GM21447 (cell line): ENCODE measurements around the gene SFT2D1.
"Not testable (repeated sequence)": the region's sequence is repeated elsewhere in the genome, so short reads cannot be mapped to it uniquely, and the experiment has no call there.

Experiments used
- ATAC-seq: cut with Tn5 transposase; IDR thresholded peaks from one replicate; pipeline ENCODE4 v1.9.1; 2021; ENCODE audit not compliant: unreplicated experiment

SFT2D1 gene

DNA sequence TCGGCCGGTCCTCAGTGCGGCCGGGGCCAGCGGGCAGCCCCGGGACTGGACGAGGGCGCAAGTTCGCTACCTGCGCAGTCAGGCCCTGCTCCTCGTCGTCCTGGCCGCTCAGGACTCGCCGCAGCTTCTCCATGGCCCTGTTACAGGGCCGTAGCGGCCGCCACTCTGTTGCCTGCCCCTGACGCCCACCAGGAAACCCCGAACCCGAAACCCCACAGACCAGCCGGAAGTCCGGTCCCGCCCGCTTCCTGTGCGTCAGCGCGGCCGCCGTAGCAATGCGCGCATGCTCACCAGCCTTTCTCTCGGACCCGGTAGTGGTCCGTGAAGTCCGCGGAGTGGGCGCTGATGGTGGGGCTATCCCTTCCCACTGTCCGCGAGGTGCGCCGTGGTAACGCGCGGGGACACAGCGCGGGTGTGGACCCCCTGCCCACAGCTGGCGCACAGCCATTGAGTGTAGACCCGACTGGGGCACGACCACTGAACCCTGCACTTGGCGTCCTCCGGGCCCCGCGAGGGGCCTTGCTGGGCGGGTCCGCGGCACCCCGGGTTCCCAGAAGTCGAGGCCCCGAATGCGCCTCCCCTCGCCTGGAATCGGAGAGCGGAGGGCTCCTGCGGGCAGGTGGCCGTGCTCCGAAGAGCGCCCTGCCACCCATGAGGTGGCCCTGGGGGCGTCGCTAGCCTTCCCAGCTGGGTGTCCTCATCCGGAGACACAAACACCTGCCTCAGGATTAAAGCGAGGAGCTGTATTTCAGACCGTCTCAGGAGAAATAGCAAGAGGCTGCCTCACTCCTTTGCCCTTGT, at the start of gene SFT2D1:
SFT2D1 (minus strand) TSS at position 197 of the 801 bp plus-strand sequence; CDS start at position 133, 64 bp downstream.
- peak; percentile 90 for ATAC-seq

DNA sequence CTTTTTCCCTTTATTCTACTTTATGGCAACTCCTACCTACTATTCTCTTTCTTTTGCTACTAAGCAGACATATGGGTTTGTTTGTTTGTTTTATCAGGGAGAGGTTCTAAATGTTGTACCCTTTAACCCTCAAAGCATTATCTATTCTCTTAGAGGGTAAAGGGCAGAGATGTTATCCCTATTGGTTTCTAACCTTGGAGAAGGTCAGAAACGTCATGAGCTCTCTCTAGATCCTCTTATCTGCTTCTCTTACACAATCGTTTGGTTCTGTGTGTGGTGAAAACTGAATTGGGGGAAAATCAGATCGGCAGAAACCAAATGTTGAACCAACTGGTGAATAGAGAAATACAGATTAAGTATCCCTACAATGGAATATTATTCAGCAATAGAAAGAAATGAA, 46.8 kb upstream of the SFT2D1 start:
- ATAC-seq = no peak

- no peak for ATAC-seq
These were observed 46.1 kb upstream of the SFT2D1 start for GRCh38 chr6:166388290-166389004.

GRCh38 chr6:166387642-166388289, 45.4 kb upstream of the SFT2D1 start:
- no peak for ATAC-seq

- ATAC-seq = not testable (repeated sequence)
These were observed 44.8 kb upstream of the SFT2D1 start for GRCh38 chr6:166387098-166387497.

GRCh38 chr6:166386111-166386510, 43.8 kb upstream of the SFT2D1 start:
- ATAC-seq = no peak

- ATAC-seq = peak; percentile 1
These were observed 41.5 kb upstream of the SFT2D1 start for GRCh38 chr6:166383802-166384363.

GRCh38 chr6:166382933-166383801, 40.8 kb upstream of the SFT2D1 start, which contains the start of gene MPC1:
Gene MPC1 (minus strand): TSS chr6:166382940. CDS start chr6:166382876, 64 bp downstream.
- peak; percentile 79 for ATAC-seq

GRCh38 chr6:166382500-166382932, 40.2 kb upstream of the SFT2D1 start:
- ATAC-seq = no peak

GRCh38 chr6:166381733-166382499, 39.6 kb upstream of the SFT2D1 start:
- peak; percentile 59 for ATAC-seq

DNA sequence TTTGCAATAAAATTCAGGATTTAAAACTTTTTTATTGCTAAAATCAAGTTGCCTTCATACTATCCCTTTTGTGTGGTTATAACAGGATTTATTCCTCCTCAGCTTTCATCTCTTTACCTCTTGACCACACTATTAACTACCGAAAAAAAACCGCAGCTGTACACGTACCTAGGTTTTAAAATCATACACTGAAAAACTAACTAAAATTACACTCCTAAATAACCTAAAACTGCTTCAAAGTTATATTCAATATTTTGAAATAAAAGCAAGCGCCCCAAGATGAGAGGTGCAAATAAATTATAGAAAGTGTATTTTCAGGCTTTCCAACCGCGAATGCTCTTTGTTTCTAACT, 39.0 kb upstream of the SFT2D1 start:
- no peak for ATAC-seq

DNA sequence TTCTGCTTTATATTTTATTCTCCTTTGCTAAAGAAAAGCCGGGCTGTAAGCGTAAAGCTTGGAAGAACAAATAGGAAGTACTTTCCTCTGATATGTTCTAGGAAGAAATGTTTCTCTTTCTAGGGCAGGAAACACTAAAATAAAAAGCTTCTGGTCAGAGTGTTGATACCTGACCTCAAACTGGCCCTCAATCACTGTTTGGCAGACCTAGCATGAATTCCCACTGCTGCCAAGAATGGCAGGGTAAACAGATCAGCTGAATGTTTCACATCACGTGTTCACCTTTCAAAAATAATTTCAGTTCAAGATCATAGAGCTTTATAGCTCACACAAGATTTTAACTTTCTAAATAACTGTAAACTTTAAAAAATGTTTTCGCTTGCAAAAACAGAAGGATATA, 37.5 kb upstream of the SFT2D1 start:
- ATAC-seq = no peak

DNA sequence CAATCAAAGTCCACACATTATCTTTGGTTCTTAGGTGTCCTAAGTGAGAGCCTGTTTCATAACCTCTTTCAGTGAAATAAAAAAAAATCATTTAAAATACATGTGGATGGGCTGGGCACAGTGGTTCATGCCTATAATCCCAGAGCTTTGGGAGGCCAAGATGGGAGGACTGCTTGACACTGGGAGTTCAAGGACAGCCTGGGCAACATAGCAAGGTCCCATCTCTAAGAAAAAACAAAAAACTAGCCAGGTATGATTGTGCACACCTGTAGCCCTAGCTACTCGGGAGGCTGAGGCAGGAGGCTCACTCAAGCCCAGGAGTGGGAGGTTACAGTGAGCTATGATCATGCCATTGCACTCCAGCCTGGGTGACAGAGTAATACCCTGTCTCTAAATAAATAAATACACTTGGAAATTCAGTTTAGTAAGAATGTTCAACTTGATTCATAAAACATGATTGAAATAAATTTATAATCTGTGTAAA, 36.8 kb upstream of the SFT2D1 start:
- ATAC-seq = no peak

- no peak for ATAC-seq
These were observed 35.4 kb upstream of the SFT2D1 start for GRCh38 chr6:166377721-166378120.

DNA sequence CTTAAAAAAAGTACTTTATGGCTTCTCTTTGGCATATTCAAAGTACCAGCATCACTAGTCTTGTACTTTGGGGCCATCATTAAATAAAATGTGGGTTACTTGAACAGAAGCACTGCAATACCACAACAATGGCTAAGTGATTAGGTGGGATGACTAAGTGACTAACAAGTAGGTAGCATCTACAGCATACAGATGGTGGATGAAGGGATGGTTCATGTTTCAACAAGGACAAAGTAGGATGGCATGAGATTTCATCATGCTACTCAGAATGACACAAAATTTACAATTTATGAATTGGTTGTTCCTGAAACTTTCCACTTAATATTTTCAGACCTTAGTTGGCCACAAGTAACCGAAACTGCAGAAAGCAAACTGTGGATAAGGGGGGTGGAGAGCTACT, 32.7 kb upstream of the SFT2D1 start:
- no peak for ATAC-seq

DNA sequence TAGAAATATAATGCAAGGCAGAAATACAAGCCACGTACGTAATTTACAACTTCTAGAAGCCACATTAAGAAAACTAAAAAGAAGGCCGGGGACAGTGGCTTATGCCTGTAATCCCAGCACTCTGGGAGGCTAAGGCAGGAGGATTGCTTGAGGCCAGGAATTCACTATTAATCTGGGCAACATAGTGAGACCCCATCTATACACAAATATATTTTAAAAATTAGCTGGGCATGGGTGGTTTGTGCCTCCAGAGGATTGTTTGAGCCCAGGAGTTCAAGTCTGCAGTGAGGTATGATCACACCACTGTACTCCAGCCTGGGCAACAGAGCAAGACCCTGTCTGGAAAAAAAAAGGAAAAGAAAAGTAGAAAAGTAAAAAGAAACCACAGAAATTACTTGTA, 28.1 kb upstream of the SFT2D1 start:
- ATAC-seq = no peak

- ATAC-seq = no peak
These were observed 27.4 kb upstream of the SFT2D1 start for GRCh38 chr6:166369782-166370181.

DNA sequence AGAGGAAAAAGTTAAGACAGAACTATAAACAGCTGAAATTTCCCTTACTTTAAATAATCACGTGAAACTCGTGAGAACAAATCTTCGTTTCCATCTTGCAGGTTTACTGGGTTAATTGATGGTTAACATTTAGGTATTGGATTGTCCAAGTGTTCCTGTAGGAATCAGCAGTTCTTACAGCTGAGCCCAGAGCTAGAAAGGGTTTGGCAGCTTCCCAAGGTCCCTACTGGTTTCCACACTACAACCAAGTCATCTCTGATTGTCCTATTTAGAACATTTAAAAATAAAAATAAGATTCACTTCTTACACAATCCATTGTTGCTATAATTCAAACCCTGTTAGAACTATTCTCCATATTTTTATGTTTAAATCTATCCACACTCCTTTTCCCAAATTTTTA, 24.6 kb upstream of the SFT2D1 start:
- no peak for ATAC-seq

DNA sequence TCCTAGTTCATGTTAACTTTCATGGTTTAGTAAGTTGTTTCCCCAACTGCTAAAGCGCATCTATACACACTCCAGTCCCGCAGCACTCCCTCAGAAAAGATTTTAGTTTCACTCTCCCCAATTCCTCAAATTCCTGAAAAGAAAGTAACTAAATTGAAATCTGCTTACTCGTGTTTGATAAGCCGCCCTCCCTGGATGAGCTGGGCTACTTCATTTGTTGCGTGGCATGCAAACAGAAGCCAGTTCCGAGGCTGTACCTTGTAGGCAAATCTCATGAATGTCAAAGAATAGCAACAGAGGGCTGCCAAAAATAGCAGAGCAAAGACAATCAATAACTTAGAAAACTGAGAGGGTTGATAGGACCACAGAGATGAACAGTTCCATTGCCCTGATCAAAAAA, 23.5 kb upstream of the SFT2D1 start:
- ATAC-seq = no peak

DNA sequence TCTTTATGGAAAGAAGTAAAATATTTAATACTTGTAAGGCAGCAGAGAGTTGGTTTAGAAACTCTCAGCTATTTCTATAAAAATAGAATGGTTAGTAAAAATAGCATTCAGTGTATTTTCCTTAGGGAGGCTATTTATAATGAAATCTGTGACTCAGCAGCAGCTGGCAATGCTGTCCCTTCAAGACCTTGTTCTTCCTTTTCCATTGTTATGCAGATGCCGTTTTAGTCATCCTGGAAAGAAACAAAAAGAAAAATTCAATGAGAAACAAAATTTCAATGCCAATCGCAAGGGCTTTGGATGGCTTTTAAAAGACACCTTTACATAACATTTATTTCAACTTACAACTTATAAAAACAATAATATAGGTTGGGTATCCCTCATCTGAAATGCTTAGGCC, 22.9 kb upstream of the SFT2D1 start:
- no peak for ATAC-seq
